ENCODE results near the gene CCR7. TPM values are rescaled to one million over a fixed set of nuclear protein-coding genes. Genes with fewer than 3 reads are reported as not detected.

The CCR7 gene
- total RNA-seq, 1 donor from 2014 or later, result 0.51 TPM

DNA sequence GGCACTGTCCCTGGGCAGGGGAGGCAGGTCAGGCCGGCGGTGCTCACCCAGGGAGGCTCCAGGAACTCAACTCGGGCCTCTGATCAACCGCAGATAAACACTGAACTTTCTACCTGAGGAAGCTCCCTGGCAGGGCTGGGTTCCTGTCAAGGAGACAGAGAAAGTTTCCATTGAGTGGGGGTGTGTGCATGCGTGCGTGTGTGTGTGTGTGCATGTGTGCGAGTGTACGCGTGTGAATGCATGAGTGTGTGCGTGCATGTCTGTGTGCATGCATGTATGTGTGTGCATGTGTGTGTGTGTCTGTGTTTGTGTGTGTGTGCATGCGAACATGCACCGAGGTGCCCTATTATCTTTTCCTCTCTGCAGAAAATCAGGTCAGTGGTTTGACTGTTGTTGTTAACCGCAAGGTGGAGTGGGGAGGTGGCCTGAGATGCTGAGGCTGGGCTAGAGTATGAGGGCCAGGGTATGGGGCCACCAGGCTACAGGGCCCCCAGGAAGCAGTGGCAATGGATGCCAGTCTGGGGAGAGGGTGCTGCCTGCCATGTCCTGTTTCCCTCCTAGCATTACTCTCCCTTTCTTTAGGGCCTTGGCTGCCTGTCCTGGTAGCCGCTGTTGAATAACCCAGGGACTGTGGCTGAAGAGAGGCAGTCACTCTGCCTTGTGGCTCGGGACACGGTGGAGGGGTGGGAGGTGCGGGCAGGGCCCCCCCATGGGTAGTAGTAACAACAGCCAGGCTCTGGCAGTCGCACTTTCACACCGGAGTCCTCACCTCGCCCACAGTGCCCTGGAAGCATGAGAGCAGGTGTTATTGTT, 24.0 kb downstream of the CCR7 start:
- DNase-seq (ENCODE audit: low spot score), result no peak
- Mint-ChIP-seq H3K27me3 (ENCODE audit: unreplicated experiment) (peaks cover 15% of the 10 kb centered on the region), H3K27ac (ENCODE audit: unreplicated experiment) (no peak overlapping the region), H3K9me3 (ENCODE audit: unreplicated experiment) (no peaks in the 10 kb centered on the region), H3K4me1 (ENCODE audit: unreplicated experiment) (peaks cover 56% of the 10 kb centered on the region), H3K4me3 (ENCODE audit: unreplicated experiment) (no peak overlapping the region), H3K36me3 (ENCODE audit: low read depth, unreplicated experiment) (no peaks in the 10 kb centered on the region)
- TF ChIP-seq, protein P1, sequence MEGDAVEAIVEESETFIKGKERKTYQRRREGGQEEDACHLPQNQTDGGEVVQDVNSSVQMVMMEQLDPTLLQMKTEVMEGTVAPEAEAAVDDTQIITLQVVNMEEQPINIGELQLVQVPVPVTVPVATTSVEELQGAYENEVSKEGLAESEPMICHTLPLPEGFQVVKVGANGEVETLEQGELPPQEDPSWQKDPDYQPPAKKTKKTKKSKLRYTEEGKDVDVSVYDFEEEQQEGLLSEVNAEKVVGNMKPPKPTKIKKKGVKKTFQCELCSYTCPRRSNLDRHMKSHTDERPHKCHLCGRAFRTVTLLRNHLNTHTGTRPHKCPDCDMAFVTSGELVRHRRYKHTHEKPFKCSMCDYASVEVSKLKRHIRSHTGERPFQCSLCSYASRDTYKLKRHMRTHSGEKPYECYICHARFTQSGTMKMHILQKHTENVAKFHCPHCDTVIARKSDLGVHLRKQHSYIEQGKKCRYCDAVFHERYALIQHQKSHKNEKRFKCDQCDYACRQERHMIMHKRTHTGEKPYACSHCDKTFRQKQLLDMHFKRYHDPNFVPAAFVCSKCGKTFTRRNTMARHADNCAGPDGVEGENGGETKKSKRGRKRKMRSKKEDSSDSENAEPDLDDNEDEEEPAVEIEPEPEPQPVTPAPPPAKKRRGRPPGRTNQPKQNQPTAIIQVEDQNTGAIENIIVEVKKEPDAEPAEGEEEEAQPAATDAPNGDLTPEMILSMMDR (IDR thresholded peaks at IDR 0.05; ENCODE audit: unreplicated experiment), result no peak

DNA sequence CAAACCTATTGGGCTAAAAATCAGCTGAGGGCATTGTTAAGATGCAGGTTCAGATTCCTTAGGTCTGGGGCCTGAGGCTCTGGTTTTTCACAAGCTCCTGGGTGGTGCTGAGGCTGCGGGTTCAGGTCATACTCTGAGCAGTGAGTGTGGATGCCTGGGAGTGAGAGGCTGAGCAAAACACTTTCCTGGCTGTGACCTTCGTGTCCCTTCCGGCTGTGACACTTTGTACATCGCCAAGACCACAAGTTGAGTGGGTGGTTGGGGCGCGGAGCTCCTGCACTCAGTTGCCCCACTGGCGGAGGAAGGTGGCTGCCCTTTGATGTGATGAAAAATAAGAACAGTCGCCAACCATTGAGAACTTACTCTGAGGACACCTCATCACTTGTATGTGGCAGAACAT, 24.8 kb downstream of the CCR7 start:
- H3K36me3 Mint-ChIP-seq (ENCODE audit: low read depth, unreplicated experiment), result no peaks in the 10 kb centered on the region
- H3K27me3 Mint-ChIP-seq (ENCODE audit: unreplicated experiment), result peaks cover 14% of the 10 kb centered on the region
- no peaks in the 10 kb centered on the region for H3K9me3 Mint-ChIP-seq (ENCODE audit: unreplicated experiment)
- H3K4me3 Mint-ChIP-seq (ENCODE audit: unreplicated experiment), result no peak overlapping the region
- peaks cover 62% of the 10 kb centered on the region for H3K4me1 Mint-ChIP-seq (ENCODE audit: unreplicated experiment)
- TF ChIP-seq, protein P1 (IDR thresholded peaks at IDR 0.05; ENCODE audit: unreplicated experiment), result no peak
- no peak for DNase-seq (ENCODE audit: low spot score)
- H3K27ac Mint-ChIP-seq (ENCODE audit: unreplicated experiment), result no peak overlapping the region

DNA sequence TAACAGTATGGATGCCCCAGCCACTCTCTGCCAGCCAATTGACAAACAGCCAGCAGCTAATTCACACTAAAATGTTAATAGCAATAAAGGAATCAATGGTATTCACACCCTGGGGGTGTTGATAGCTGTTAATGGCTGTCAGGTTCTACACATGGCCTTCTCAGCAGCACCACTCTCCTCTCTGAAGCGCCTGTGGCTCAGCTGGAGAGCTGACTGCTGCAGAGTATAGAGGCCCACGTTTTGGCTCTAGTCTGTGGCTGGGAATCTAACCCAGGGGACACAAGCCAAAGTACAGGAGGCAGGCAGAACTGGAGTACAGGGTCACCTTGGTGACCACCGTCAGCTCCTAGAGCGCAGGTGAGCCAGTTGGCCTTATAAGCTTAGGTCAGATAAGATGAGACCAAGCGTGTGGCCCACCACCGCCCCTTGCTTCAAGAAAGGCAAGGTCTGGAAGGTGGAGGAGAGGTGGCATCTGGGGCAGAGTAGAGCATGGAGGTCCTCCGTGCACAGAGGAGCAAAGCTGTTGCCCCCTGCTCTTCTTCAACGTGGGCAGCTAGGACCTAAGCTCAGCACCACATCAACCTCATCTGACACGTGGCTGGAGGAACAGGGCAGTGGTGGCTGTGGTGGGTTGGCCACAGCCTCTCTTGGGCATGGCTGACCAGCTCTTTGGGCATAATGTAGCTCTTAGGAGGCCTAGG, 25.4 kb downstream of the CCR7 start:
- Mint-ChIP-seq H3K27me3 (ENCODE audit: unreplicated experiment) (peaks cover 14% of the 10 kb centered on the region), H3K9me3 (ENCODE audit: unreplicated experiment) (no peaks in the 10 kb centered on the region), H3K4me3 (ENCODE audit: unreplicated experiment) (no peak overlapping the region), H3K27ac (ENCODE audit: unreplicated experiment) (no peak overlapping the region), H3K4me1 (ENCODE audit: unreplicated experiment) (peaks cover 59% of the 10 kb centered on the region), H3K36me3 (ENCODE audit: low read depth, unreplicated experiment) (no peaks in the 10 kb centered on the region)
- DNase-seq (ENCODE audit: low spot score), result no peak
- TF ChIP-seq, protein P1 (IDR thresholded peaks at IDR 0.05; ENCODE audit: unreplicated experiment), result no peak

DNA sequence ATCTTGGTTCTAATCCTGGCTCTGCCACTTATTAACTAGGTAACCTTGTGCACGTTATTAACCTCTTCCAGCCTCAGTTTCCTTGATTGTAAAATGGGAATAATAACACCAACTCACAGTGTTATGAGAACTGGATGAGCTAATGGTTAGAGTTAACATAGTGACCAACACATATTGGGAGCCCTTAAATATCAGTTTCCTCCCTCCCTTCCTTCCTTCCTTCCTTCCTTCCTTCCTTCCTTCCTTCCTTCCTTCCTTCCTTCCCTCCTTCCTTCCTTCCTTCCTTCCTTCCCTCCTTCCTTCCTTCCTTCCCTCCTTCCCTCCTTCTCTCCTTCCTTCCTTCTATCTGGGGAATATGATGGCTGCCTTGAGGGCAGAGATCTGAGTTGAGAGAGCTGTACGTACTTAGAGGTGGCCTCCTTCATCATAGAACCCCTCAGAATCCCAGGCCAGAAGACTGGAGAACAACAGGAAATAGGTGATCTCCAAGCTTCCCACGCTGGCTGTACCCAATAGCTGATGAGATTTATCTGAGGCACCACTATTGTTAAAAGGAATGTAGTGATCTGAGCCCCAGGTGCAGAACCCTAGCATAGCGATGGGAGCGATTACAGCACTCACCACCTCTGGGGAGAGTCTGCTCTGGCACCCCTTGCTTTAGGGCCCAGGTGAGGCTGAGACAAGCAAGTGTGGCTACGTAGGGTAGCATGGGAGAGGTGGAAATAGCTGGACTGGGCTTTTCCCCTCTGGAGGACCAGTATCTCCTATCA, 26.2 kb downstream of the CCR7 start:
- no peak overlapping the region for H3K4me3 Mint-ChIP-seq (ENCODE audit: unreplicated experiment)
- no peaks in the 10 kb centered on the region for H3K36me3 Mint-ChIP-seq (ENCODE audit: low read depth, unreplicated experiment)
- H3K4me1 Mint-ChIP-seq (ENCODE audit: unreplicated experiment), result peaks cover 65% of the 10 kb centered on the region
- H3K9me3 Mint-ChIP-seq (ENCODE audit: unreplicated experiment), result no peaks in the 10 kb centered on the region
- H3K27me3 Mint-ChIP-seq (ENCODE audit: unreplicated experiment), result peaks cover 16% of the 10 kb centered on the region
- peak overlapping the region; percentile 57 for H3K27ac Mint-ChIP-seq (ENCODE audit: unreplicated experiment)
- TF ChIP-seq, protein P1 (IDR thresholded peaks at IDR 0.05; ENCODE audit: unreplicated experiment), result no peak
- DNase-seq (ENCODE audit: low spot score), result no peak
